GM21717 (cell line): ENCODE results near the gene SCMH1.
A peak's percentile ranks its signal among the peaks of the same experiment; 100 is the strongest.

ENCODE experiments used
- ATAC-seq: cut with Tn5 transposase; IDR thresholded peaks from one replicate; pipeline ENCODE4 v1.9.1; 2021; ENCODE audit warnings: mild to moderate bottlenecking, moderate library complexity; ENCODE audit not compliant: unreplicated experiment

Gene SCMH1

DNA sequence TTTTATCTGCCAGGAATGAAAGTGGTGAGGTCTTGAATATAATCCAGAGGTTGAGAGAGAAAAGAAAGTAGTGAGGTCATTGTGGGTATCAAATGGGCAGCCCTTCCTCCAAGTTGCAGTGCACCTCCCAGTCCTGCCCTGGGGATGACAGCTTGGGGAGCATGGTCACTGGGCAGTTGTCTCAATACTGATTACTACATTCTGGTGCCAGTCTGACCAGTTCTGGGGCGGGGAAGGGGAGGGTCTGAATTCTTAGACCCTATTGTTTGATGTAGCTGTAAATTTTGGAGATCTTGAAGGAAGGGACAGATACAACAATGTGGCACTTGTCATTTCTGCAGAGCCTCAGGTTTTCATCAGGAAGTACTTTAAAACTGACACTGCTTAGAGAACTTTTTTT, 231.8 kb downstream of the SCMH1 start:
- ATAC-seq, result no peak

GRCh38 chr1:41009466-41009865, 232.6 kb downstream of the SCMH1 start:
- ATAC-seq, result no peak

DNA sequence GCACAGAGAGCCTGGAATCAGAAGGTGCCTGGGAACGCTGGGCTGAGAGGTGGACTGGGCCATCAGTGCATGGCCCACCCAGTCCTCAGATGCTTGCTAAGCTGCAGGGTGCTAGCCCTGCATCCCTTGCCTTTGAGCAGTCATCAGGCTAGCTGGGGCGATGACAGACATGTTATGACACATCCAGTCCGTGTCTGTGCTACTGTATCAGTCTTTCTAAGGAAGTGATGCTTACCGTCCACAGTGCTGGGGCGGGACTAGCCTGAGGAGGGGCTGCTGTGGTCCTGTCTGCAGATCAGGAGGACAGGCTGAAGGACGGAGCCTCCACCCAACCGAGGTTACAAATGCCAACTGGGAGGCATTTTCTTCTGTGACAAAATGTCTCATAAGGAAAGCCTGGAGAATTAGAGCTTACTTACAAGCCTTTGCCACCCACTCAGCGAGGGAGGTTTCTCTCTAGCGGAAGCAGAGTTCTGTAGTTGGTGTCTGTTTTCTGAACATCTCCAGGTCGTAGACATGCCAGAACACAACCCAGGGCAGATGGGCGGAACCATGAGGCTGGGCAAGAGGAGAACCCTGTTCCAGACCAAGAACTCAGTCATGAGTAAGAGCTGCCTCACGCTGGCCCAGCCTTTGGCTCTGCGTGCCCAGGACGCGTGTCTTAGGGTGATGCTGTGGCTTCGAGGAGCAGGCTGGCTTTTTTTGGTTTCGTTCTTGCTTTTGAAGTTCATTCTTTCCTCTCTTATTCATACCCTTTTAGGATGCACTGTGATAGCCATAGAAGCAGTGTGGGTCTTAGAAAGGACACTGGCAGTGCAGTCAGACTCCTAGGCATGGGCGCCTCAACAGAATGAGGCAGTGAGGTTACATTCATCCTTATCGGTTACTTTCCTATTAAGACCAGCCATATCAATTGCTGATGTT, 234.9 kb downstream of the SCMH1 start:
- no peak for ATAC-seq

GRCh38 chr1:41005876-41006275, 236.2 kb downstream of the SCMH1 start:
- ATAC-seq, result no peak

DNA sequence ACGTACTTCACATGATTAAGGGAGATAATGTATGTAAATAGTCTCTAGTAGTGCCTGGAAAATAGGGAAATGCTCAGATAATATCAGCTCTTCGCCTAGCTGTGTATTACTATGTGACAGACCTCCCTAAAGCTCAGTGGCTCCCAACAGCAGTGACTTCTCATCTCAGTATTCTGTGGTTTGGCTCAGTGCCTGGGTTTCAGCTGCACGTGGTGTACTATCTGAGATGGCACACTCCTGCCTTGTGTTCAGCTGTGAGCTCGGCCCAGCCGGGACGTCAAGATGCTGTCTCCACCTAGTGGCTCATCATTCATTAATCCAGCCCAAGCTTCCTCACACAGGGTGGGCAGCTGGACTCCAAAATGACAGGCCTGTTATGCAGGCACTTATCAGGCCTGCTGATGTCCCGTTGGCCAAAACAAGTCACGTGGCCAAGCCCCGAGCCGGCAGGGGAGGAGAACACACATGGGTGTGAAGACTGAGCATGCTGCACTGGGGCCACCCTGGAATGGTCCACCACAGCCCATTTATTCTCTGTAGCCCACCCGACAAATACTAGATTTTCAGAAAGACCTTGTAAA, 238.4 kb downstream of the SCMH1 start:
- ATAC-seq, result peak; percentile 94

DNA sequence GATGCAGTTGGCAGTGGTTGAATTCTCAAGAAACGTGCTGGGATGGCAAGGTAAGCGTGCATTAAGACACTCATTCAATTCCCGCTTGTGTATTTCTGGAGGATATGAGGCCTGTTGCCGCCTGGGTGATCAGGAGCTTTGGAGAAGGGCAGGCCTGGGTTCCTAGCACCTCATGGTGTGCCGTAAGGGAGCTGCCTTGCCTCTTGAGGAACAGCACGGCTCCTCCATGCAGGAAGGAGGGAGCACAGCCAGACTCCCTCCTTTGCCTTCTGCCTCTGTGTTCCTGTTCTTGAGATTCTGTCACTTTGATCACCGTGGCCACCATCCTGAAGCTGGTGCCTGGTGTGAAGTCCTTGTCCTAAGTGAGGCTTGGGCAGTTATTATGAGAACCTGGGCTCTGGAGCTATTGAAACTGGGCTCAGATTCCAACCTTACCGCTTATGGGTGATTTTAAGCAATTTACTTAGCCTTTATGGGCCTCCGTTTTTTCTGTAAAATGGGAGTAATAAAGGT, 238.9 kb downstream of the SCMH1 start:
- no peak for ATAC-seq

GRCh38 chr1:40998668-40999067, 243.4 kb downstream of the SCMH1 start:
- ATAC-seq, result no peak

- no peak for ATAC-seq
Observed at GRCh38 chr1:40997096-40997495, 245.0 kb downstream of the SCMH1 start.

GRCh38 chr1:40989066-40989465, 253.0 kb downstream of the SCMH1 start:
- no peak for ATAC-seq

DNA sequence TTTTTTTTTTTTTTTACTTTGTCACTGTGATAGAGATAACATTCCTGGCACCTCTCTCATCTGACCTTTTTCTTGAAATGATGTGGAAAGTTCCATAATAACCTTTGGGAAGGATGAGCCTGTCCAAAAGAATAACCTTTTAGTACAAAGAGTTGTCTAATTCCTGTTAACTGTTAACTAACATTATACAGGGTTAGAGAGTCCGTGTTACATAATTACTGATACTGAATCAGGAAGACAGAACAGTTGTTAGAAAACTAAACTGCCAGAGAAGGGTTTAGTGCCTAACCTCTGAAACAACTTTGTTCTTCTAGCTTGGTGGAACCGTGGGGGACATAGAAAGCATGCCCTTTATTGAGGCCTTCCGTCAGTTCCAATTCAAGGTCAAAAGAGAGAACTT, 253.8 kb downstream of the SCMH1 start:
- ATAC-seq, result no peak

DNA sequence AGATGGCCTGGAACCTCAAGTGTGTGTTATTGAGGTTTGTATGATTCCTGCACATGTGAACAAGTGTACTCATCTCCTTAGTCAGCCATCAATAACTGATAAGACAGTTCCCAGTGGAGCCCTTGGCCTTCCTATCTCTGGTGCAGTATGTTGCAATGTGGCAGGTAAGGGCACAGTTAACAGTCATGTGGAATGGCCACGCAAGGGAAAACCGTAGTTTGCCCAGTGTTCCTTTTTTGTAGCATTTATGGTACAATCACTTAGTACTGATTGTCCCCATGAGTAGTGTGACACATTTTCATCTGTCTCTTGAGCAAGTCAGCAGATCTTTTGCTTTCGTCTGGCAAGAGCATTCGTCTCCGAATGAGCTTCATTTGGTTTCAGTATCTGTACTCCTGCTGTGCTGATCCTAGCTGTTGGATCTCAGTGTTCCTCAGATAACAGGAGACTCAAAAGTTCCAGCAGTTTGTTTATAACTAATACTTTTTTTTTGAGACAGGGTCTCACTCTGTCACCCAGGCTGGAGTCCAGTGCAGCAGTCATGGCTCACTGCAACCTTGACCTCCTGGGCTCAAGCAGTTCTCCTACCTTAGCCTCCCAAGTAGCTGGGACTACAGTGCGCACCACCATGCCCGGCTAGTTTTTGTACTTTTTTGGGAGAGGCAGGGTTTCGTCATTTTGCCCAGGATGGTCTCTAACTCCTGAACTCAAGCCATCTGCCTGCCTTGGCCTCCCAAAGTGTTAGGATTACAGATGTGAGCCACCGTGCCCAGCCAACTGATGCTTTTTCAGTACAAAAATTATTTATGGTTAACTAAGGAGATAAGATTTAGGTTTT, 254.4 kb downstream of the SCMH1 start:
- no peak for ATAC-seq

- no peak for ATAC-seq
Observed at GRCh38 chr1:40986956-40987355, 255.2 kb downstream of the SCMH1 start.

DNA sequence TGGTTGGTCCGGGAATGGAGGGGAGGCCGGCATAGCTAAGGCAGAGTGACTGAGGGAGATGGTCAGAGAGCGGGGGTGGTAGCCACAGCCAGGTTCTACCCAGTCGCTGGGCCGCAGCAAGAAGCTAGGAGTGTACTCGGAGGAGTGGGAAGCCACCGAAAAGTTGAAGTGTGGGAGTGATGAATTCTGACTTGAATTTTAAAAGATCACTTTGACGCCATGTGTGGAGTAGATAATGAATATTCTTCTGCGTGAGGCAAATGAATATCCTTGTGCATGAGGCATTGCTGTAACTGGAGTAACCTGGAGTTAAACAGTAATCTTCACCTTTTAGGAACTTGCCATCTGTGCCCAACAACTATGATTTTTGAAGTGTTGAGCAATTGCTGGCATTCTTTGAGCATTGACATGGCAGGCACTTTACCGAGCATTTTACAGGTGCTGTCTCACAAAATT, 255.8 kb downstream of the SCMH1 start:
- no peak for ATAC-seq

DNA sequence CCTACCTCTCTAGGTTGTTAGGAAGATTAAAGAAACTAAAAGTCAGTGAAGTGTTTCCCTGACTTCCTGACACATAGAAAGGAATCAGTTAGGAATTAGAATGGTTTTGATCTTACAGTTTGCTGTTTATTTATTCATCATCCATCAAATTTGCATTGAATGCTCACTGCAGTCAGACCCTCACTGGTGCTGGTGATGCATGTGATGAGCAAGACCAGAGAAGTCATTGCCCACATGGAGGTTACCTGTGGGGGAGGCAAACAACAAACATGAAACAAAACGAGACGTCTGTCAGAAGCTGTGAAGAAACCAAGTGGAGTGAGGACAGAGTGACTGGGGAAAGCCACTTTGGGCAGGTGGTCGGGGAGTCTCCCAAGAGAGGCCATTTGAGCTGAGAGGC, 256.2 kb downstream of the SCMH1 start:
- ATAC-seq, result no peak

- ATAC-seq, result no peak
Observed at GRCh38 chr1:40985161-40985560, 256.9 kb downstream of the SCMH1 start.

DNA sequence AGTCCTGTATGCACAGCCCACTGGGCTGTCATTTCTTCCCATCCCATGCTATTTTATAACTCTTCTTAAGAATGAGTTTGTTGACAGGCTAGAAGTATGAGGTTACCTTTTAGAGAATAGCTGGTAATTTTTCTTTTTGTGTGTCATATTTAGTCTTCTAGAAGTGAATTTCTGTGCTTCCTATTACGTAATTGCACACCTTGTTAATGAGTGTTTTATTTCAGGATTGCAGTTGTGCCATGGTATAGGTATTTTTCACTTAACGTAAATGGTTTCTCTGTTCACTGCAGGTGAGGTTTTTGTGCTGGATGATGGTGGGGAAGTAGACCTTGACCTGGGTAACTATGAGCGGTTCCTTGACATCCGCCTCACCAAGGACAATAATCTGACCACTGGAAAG, 257.6 kb downstream of the SCMH1 start:
- ATAC-seq, result no peak

- no peak for ATAC-seq
Observed at GRCh38 chr1:40984066-40984465, 258.0 kb downstream of the SCMH1 start.

- ATAC-seq, result no peak
Observed at GRCh38 chr1:40983286-40983685, 258.8 kb downstream of the SCMH1 start.

GRCh38 chr1:40982721-40983120, 259.4 kb downstream of the SCMH1 start:
- ATAC-seq, result no peak

GRCh38 chr1:40981691-40982448, 260.2 kb downstream of the SCMH1 start:
- no peak for ATAC-seq
